Activated naive CD4-positive, alpha-beta T cell (primary cell): ENCODE results near the gene CADM1.

Experiments
- DNase-seq, 4 experiments: peaks; one replicate each; lab custom pipeline; 2025; lab: John Stamatoyannopoulos, UW

The CADM1 gene

DNA sequence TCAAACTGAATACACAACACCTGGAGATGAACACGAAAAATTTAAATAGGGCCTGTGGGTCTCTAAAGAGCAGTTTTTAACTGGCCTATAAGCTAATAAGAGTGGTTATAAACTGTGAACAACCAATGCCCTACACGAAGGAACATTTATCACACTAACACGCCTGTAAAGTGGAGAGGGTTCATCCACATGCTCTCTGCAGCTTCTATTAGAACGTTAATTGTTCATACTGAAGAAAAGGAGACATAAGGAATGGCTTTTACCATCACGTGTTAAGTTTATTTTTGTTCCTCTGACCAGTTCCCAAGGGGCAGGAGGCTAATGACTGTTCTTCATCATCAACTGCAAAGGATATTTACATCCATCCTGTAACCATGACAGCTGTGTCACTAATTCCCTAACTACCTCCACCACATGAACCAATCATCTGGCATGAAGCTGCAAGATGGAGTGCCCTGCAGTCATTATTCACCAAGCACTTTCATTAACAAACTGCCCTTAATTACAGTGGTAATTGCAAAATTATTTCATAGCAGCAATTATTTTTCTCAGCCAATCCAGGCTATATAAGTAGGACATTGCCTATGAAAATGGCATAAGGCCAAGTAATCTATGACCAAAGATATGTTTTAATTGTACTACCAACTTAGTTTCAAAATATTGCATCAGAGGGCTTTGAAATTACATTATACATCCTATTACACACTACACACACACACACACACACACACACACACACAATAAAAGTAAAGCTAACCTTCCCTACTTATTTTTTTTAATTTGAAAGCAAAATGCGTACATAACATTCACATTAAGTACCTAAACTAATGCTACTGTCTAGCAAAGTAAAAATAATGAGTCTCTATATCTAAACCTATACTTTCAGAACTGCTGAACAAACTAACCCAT lies 186.7 kb downstream of the CADM1 start:
- DNase-seq: no peak

DNA sequence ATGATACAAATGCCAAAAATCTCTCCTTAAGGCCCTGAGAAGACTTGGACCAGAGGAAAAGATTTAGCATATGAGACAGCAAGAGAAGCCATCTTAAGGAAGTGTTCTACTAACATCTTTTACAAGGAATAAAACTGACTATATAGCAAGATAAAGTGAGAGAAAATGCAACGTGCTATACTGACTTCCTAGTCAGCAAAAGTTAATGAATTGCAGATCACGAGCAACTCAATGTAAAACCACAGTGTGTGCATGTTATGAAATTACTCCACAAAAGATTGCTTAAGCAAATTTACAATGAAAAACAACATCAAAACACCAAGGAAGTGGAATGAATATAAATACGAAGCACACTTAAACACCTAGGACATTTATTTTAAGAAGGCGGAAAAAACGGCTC lies 187.5 kb downstream of the CADM1 start:
- DNase-seq: no peak

DNA sequence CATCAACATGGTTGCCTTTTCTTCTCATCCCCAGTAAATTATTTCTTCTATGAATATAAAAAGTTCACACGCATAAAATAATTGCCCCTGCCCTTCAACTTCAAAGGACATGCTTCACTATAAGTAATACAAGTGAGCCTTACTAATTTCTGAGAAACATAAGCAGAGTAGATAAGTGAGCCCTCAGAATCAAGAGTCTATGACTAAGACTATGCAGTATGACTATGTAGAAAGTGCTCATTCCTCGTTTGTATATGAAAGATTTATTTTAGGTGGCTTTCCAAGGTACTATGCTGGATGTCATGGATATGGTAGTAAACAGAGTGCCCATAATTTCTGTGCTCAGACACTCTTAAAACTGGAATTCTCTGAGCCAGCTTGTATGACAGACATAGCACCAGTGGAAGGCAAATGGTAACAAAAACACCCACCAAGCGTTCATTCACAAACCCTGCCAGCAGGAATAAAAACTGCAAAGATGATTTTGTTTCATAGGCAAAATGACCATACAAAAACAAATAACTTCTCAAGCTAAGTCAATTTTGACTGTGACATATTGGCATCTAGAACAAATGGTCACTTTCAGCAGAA lies 189.8 kb downstream of the CADM1 start:
- no peak for DNase-seq

DNA sequence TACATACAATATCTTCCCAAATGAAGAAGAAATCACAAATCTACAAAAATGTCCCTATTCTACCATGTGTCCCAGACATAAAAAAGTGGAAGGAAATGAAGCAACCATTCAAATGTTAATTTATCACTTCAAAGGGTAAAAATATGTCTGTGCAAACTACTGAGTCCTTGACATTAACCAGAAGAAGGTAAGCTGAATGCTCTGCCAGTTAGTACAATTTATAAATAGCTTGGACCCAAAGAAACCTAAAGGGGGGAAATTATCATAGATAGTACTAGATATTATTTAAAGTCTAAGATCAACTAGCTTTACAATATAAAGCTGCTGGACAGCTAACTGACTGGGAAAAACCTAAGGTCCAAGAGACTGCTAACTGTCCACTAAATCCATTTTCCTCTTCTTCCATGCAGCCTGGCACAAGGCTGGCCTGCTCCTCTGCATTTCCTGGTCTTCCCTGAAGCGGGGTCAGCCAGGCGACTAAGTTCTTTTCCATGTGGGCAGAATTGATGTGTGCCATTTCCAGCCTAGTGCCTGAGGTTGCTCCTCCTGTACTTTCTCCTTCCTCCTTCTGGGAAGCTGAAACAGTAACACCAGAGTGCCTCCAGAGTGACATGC lies 190.9 kb downstream of the CADM1 start:
- DNase-seq: no peak

DNA sequence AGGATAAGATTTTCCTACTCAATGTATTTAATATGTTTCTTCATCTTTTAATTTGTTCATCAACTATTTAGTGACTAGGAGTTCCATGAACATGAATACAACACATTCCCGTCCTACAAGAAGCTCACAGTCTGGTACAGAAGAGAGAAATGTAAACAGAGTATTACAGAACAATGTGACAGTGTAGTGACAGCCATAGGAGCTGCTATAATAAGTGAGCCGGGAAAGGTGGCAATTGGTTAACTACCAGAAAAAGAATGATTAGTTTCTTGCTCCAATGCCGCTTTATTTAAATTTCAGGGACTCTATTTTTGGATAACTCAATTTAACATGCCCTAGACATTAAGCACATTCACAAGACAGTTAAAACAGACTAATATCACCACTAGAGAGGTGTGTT lies 192.3 kb downstream of the CADM1 start:
- DNase-seq: no peak

DNA sequence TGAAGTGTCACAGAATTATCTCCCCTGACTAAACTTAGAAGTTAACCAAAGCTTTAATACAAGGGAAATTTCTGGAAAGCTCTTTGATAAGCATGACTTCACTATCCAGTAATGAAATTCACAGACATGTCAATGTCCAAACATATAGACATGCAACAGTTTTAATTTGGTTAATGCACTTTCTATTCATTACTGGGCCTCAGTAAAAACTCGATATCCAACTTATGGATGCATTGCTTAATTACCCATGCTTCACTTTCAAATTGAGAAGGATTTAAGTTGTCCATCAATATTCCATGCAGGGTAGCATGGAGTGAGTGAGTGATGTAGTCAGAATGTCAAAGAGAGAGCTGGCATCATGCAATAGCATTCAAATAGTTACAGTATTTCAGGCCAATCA lies 197.5 kb downstream of the CADM1 start:
- DNase-seq: no peak

DNA sequence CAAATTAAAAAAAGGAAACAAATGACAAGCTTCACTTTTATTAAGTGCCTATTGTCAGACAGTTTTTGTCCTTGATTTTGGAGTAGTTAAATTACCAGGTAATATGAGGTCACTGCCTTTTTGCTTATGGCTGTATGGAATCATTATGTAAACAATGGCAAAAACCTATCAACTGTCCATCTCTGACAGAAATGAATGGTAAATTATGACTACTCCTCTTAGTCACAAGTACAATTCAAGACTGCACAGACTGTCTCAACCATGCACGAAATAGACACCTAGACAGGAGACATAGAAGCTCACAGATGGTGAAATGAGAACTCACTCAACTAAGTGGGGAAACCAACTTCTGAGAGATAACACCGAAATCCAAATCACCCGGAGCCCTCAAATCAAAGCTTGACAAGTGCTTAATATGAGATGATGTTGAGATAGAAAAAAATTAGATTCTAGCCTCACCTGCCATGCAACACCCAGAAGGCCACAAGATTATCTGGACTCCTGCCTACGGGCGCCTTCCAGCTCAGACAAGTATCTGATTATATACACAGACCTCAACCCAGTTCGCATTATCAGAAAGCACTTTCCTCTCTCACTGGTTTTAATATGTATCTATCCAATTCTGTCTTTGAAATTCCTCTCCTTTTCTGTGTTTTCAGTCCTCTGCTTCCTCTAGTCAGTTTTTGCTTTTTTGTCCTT lies 199.3 kb downstream of the CADM1 start:
- DNase-seq: no peak

DNA sequence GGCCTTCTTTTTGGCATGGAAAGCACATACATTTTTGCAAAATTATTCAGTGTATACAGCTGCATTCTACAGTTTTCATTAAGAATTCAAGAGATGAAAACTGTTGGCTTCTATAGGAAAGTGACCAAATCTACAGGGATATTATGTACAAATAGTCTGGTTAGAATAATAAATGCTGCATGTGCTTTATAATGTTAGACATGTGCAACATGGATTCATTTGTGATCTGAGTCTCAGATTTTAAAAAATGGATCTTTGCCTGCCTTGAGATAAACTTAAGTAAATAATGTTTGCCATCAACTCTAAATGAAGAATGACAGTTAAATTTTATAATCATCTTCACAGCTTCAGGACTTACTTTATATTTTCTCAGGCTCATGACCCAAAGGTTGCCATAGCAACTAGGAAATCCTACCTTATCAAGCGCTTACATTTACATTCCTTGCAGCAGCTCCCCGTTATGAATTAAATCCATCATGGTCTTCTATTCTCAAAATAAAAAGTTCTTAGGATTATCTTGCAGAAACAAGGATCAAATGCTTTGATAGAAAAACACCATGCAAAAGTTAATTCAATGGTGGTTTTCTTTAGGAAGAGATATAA lies 200.2 kb downstream of the CADM1 start:
- DNase-seq: no peak

DNA sequence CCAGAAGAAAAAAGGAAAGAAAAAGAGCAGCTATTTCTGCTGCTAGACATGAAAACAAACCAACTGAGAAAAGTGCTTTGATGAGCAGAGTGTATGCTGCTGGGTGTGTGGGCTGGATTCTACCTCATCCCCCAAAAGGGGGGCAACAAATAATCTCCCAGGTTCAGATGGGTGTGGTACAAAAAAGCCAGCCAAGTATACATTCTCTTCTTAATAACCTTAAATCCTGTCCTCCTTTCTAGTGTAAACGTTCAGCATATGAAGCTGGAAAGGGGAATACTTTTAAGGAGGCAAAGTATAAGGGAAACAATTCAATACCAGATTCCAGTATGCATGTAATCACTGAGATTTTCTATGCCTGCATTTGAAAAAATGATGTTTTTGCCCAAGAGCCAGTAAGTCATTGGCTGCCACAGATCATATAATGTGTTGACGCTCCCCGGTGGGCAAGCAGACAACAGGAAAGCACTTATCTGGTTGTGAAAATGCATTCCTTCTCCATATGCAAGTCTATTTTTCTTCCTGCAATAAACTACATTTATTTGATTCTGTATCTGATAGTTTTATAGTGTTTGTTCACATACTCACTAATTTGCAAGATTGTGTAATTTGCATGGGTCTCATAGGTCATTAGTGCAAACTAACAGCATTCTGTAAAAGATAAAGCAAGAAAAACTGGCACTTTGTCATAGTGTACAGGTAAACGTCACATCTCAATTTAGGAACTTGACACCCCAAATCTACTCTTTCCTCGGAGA lies 201.1 kb downstream of the CADM1 start:
- no peak for DNase-seq

DNA sequence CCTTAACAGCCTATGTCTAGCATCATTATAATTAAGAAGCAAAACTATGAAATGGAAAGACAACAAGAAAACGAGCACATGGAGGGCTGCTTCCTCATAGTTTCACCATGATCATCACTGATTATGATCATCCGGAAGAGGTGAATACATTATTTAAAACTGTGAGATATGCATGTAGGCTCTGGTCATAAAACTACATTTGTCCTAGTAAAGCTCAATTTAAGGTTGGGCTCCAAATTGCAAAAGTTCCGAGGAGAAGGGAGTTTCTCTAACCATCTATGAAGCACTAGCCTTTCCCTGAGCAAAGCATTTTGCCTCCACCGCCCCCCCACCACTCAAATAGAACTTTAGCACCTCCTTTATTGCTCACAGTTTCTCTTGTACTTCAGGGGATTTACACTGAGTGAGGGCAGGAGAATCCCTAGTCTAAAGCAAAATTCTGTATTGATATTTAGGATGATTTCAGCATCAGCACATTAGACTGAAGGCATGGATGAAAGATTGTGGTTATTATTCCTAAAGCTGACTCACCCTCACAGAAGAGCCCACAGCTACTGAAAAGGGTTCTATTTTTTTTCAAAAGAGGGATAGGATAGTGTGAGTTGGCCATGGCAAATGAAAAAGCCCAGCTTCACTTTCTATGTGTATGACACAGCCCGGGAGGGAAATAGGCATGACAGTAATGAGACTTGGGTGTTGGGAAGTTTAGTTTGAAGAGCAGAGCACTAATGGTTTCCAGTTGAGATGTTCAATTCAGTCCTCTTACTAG lies 203.4 kb downstream of the CADM1 start:
- no peak for DNase-seq

DNA sequence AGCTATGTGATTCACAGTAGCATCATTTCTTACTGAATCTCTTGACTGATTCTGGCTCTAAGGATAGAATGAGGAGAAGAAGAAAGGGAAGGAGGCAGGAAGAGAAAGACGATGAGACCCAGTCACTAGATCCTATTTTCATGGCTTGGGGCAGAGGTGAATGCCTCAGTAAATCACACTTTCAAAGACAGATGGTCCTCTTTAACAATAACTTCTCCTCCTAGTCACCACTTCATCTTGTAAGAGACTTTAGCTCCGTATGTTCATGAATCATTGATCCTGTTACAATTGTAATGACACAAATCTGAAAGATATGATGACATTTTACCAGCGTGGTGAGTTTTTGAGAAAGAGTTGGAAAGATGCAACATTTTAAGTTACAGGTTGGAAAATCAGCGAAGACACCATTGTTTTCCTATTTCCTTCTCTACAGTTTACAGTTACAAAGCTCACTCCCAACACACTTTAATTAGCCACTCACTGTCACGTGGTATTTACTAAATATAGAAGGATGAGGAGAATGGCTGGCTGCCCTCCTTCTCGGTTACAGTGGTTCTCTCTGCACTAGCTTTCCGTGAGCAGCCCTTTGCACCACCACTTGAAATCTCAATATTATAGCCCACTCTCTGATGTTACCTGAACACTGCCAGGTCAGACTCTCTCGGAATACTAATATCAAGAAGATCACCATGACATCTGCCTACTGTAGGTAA lies 205.8 kb downstream of the CADM1 start:
- DNase-seq: no peak

DNA sequence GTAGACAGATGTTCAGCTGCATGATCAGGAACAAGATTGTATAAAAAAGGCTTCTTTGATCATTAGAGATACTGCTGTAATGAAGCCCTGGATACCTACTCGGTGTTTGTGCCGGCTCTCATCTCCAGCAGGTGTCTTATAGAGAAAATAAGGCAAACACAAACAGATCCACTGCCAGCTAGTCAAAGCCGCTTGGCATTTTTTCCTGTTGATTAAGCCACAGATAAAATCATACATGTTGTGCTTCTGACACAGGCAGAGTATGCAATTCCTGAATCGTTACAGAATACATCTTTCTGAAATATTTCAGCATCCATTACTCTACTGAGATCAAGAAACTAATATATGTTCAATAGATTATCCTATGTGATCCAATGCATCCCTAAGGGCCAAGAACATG lies 206.9 kb downstream of the CADM1 start:
- DNase-seq: no peak

DNA sequence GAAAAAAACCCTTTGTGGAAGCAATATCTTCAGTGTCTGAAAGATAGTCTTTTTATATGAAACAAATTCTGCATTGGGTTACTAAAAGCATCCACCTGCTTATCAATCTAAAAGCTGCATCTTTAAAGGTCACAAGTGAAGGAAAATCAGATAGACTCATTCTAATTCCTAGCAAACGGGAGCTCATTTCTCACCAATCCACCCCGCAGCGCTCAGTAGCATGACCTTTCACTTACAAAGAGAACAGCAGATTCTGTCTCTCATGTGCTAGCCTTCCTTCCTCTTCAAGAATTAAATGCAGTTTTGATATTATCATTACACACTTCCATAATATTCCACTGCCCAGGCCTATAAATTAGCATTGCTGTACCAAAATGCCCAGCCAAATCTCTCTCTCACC lies 212.9 kb downstream of the CADM1 start:
- DNase-seq: no peak

DNA sequence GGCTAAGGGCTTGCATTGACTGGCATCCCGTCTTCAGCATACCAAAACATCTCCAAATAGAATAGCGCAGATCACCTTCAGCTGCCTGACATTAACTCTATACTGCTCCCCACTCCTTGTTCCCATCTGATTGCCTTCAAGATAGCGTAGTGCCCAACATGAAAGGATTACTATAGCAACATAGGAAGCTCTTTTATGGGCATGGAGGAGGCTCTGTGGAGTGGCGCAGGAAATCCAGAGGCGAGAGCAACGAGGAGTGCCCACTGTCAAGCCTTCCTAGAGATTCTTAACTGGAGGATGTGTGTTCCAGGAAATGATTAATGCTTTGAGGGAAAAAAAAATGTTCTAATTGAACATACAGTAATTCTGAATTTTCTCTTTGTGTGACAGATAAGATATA lies 213.3 kb downstream of the CADM1 start:
- no peak for DNase-seq

DNA sequence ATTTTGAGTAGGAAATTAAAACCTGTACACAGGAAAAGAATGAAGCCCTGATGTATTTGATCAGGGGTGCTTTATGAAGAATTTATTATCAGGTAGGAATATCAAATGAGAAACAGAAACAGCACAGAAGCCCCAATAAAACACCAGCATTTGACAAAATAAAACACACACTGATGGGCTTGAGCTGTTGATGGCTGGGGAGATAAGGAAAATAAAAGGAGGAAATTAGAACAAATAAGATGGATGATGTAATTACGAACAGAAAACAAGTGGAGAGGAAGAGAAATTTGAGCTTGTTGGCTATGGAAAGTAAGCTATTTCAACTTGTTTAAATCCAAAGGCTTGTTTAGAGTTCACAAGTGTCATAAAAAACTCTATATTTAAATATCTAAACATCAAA lies 213.7 kb downstream of the CADM1 start:
- DNase-seq: no peak

DNA sequence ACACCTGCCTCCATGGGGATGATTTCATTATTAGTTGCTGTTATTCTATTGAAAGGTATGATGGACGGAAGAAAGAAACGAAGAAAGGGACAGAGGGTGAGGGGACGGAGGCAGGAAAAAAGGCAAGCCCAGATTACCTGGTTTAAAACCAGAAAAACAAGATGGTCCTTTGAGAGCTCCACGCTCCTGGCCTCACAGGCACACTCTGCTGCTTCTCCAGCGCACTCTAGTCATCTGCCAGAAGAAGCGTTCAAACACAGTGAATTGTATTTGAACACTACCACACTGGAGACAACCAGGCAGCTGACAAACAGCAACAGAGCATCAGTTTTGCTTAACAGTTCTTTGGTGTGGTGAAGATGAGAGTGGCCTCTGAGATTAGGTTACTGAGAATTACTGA lies 216.9 kb downstream of the CADM1 start:
- no peak for DNase-seq

DNA sequence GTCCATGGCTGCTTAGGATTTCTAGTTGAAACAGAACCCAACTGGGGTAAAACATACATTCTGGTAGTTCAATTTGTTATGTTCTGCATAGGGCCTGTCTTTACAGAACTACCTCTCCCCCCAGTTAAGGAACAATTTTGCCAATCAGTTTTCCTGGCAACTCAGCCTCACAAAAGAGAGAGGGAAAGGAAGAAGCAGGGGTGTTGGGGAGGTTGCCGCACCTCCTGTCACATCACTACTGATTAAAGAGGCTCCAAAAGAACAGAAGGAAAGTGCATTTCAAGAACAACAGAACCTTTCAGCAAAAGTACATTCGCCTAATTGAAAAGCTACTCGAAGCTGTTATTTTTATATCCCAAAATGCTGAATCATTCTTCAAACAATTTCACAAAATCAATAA lies 217.6 kb downstream of the CADM1 start:
- no peak for DNase-seq

DNA sequence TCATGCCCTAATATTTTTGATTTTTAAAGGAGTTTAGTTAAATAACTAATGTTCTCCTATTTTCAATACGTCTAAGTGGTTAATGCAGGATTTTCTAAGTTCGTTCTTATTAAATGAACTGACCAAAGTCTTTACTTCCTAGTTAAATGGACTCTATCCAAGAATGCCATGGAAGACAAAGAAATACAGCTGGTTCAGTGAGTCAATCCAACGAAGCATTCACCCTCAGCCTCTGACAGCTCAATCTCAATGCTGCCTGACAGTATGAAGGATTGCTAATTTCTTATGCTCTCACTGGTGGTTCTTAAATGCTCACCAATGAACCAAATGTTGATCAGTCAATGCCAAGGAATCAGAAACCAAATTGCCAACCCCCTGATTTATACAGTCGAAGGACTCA lies 219.4 kb downstream of the CADM1 start:
- no peak for DNase-seq

DNA sequence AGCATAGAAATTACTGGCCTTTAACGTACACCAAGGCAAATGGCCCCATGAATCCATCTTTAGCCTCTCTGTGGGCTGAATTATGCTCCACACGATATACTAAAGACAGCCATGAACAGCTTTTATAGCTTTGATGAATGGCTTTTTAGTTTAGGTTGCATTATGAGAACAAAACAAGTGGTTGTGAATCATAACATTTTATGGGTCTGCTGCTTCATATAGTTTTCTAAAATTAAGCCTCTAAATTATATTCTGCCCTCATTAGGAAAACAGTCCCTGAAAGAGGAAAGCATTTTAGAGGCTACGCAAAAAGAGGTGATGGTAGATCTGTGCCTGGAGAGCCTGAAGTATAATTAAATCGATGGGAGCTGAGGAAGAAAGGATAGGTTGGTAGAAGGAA lies 221.3 kb downstream of the CADM1 start:
- DNase-seq: no peak

DNA sequence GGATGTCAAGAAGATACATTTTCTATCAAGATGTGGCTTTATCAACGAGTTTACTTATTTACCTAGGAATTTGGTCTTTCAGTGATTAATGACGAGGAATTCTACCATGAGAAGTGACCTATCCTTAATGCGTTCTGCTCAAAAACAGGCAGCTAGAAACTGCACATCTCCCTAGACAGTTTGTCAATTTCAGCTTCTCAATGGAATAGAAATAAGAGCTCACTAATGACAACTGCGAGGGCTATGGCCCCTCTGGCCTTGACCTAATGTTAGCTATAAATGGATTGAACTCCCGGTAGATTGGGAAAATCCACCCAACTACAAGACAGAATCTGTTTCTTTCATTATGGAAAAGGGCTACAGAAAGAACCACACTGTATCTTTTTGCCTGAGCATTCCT lies 223.4 kb downstream of the CADM1 start:
- no peak for DNase-seq
